Nephron progenitor cell (in vitro differentiated cells): ENCODE measurements around the gene ZBTB39.

ENCODE experiments used
- DNase-seq: peaks from one replicate; pipeline ENCODE4 v3.0.0; 2021
- H3K27ac Mint-ChIP-seq: 2 replicates; pipeline ENCODE4 v1.8.0; 2021; ENCODE audit warnings: mild to moderate bottlenecking, moderate library complexity, mixed read lengths
- H3K27me3 Mint-ChIP-seq: 2 replicates; pipeline ENCODE4 v1.8.0; 2021; ENCODE audit warnings: mild to moderate bottlenecking, low read depth, mixed read lengths; ENCODE audit not compliant: poor library complexity
- H3K36me3 Mint-ChIP-seq: 2 replicates; pipeline ENCODE4 v1.8.0; 2021; ENCODE audit warnings: low read depth, mixed read lengths
- H3K4me1 Mint-ChIP-seq: 2 replicates; pipeline ENCODE4 v1.8.0; 2021; ENCODE audit warnings: mixed read lengths
- H3K4me3 Mint-ChIP-seq: 2 replicates; pipeline ENCODE4 v1.8.0; 2021; ENCODE audit warnings: mild to moderate bottlenecking, moderate library complexity, mixed read lengths
- H3K9me3 Mint-ChIP-seq: 2 replicates; pipeline ENCODE4 v1.8.0; 2021; ENCODE audit warnings: mild to moderate bottlenecking, moderate library complexity, mixed read lengths
- CTCF ChIP-seq: fragments of 200-600 bp; sonication (generic); IDR thresholded peaks from 2 replicates; pipeline ENCODE4 v1.5.0; 2021; ENCODE audit warnings: antibody characterized with exemption

The ZBTB39 gene

DNA sequence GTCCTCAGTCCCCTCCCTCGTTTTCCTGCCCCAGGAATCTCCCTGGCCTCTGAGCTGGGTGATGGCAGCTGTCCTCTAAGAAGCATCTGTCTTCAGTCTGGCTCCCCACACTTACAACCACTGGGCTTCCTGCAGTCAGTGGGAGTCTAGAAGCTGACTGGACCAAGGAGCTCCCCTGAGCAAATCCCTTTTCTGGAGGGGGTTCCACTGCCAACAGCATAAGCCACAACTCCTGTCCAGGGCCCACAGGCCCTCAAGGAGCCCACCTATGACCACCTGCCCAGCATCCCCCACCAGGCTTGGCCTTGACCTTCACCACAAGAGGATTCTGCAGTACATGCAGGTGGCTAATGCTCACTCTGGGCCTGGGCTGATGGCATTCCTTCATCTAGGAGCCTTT, 53.0 kb downstream of the ZBTB39 start:
- Mint-ChIP-seq H3K27ac (no peak overlapping the region), H3K27me3 (peaks cover 46% of the 10 kb centered on the region), H3K9me3 (peaks cover 17% of the 10 kb centered on the region), H3K36me3 (no peaks in the 10 kb centered on the region), H3K4me3 (no peak overlapping the region), H3K4me1 (no peaks in the 10 kb centered on the region)
- TF ChIP-seq CTCF, result no peak
- DNase-seq, result no peak

GRCh38 chr12:56951582-56952339, 54.6 kb downstream of the ZBTB39 start:
- H3K4me3 Mint-ChIP-seq, result no peak overlapping the region
- TF ChIP-seq CTCF, result no peak
- no peaks in the 10 kb centered on the region for H3K4me1 Mint-ChIP-seq
- no peaks in the 10 kb centered on the region for H3K36me3 Mint-ChIP-seq
- peaks cover 15% of the 10 kb centered on the region for H3K9me3 Mint-ChIP-seq
- no peak for DNase-seq
- H3K27me3 Mint-ChIP-seq, result peaks cover 37% of the 10 kb centered on the region
- H3K27ac Mint-ChIP-seq, result no peak overlapping the region

DNA sequence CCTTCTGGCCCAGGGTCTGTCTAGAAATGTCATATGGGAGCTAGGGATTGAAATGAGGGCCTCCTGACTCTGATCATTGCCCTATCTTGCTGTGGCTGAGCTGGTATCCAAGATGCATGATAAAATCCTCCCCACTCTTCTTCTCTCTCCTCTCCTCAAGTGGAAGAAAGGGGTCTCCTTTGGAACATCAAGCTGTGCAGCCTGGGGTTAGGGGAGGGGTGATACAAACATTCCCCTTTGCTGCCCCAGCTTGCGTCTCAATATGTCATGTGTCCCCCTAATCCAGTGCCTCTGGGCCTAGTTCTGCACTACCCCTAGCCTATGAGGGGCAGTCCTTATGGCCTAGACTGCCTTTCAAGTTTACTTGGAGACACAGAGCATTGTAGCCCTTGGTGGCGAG, 57.5 kb downstream of the ZBTB39 start:
- Mint-ChIP-seq H3K4me1 (no peaks in the 10 kb centered on the region), H3K36me3 (no peaks in the 10 kb centered on the region), H3K9me3 (peaks cover 39% of the 10 kb centered on the region), H3K27ac (no peak overlapping the region), H3K4me3 (no peak overlapping the region), H3K27me3 (peaks cover 27% of the 10 kb centered on the region)
- no peak for TF ChIP-seq CTCF
- no peak for DNase-seq
